ENCODE data around the gene APCDD1L.

Gene APCDD1L

GRCh38 chr20:58461899-58462298, 53.3 kb downstream of the APCDD1L start:
- Histone ChIP-seq H3K9me3 (no peaks in the 10 kb centered on the region), H3K4me3 (ENCODE audit: low read depth, low read length) (no peak overlapping the region), H3K27me3 (no peaks in the 10 kb centered on the region), H3K36me3 (no peaks in the 10 kb centered on the region), H3K4me1 (peaks cover 35% of the 10 kb centered on the region)
- no peak for TF ChIP-seq CTCF (IDR thresholded peaks at IDR 0.05; ENCODE audit: low read depth, low read length)
- DNase-seq, result no peak

- DNase-seq, result no peak
- H3K27me3 ChIP-seq, result no peaks in the 10 kb centered on the region
- TF ChIP-seq CTCF (IDR thresholded peaks at IDR 0.05; ENCODE audit: low read depth, low read length), result no peak
- no peaks in the 10 kb centered on the region for H3K9me3 ChIP-seq
- no peak overlapping the region for H3K4me3 ChIP-seq (ENCODE audit: low read depth, low read length)
- H3K4me1 ChIP-seq, result peaks cover 42% of the 10 kb centered on the region
- H3K36me3 ChIP-seq, result no peaks in the 10 kb centered on the region
These were observed 54.1 kb downstream of the APCDD1L start for GRCh38 chr20:58461104-58461503.

- peaks cover 42% of the 10 kb centered on the region for H3K4me1 ChIP-seq
- no peaks in the 10 kb centered on the region for H3K27me3 ChIP-seq
- peak; percentile 42 for DNase-seq
- no peak for TF ChIP-seq CTCF (IDR thresholded peaks at IDR 0.05; ENCODE audit: low read depth, low read length)
- no peak overlapping the region for H3K4me3 ChIP-seq (ENCODE audit: low read depth, low read length)
- no peaks in the 10 kb centered on the region for H3K9me3 ChIP-seq
- H3K36me3 ChIP-seq, result no peaks in the 10 kb centered on the region
These were observed 56.0 kb downstream of the APCDD1L start for GRCh38 chr20:58459058-58459750.

GRCh38 chr20:58458342-58459057, 56.7 kb downstream of the APCDD1L start:
- TF ChIP-seq CTCF (IDR thresholded peaks at IDR 0.05; ENCODE audit: low read depth, low read length), result no peak
- no peaks in the 10 kb centered on the region for H3K27me3 ChIP-seq
- no peaks in the 10 kb centered on the region for H3K36me3 ChIP-seq
- H3K4me3 ChIP-seq (ENCODE audit: low read depth, low read length), result no peak overlapping the region
- H3K9me3 ChIP-seq, result no peaks in the 10 kb centered on the region
- H3K4me1 ChIP-seq, result peaks cover 42% of the 10 kb centered on the region
- DNase-seq, result peak; percentile 61

GRCh38 chr20:58457083-58457695, 58.0 kb downstream of the APCDD1L start:
- H3K4me1 ChIP-seq, result peaks cover 42% of the 10 kb centered on the region
- peak; percentile 93 for DNase-seq
- no peak overlapping the region for H3K4me3 ChIP-seq (ENCODE audit: low read depth, low read length)
- no peaks in the 10 kb centered on the region for H3K36me3 ChIP-seq
- TF ChIP-seq CTCF (IDR thresholded peaks at IDR 0.05; ENCODE audit: low read depth, low read length), result no peak
- H3K27me3 ChIP-seq, result no peaks in the 10 kb centered on the region
- H3K9me3 ChIP-seq, result no peaks in the 10 kb centered on the region
